HCT116 (cell line): ENCODE data around the gene PHC1. TPM values are rescaled to one million over a fixed set of nuclear protein-coding genes. Genes with fewer than 3 reads are reported as not detected.

Source experiments
- ATAC-seq: fragments of 200-7000 bp; cut with Tn5 transposase; 2 replicates; pipeline ENCODE4 v1.9.1; 2020; ENCODE audit warnings: mild to moderate bottlenecking, moderate library complexity
- BruUV-seq: library from RNA; stranded (reverse); fragments of 400-500 nt; replicated peaks from 2 replicates; lab custom pipeline; 2021; lab: Mats Ljungman, UMichigan
- CTCF ChIA-PET: fragments of 300-600 bp; sonication (Branson Sonifier 250); formaldehyde crosslinking; loops from one replicate; lab custom pipeline; 2021; ENCODE audit warnings: antibody characterized with exemption; lab: Charles Lee
- POLR2A ChIA-PET: fragments of 300-600, 350-600 bp; sonication (Branson Sonifier 250); formaldehyde crosslinking; loops from one replicate; lab custom pipeline; 2021; ENCODE audit warnings: antibody characterized with exemption; lab: Charles Lee
- RAD21 ChIA-PET, 2 experiments: fragments of 300-600 bp; sonication (Branson Sonifier 250); formaldehyde crosslinking; loops; one replicate each; lab custom pipeline; 2023; ENCODE audit warnings: low total read pairs in 2 of 2; ENCODE audit not compliant: uncharacterized antibody in 2 of 2, unreplicated experiment in 2 of 2, low non-redundant PET in 1 of 2; lab: Charles Lee
- DNase-seq: peaks from one replicate; pipeline ENCODE4 v3.0.0-alpha.2; 2010; ENCODE audit warnings: low read depth, low spot score
- H2AFZ ChIP-seq: fragments of 200-600 bp; shearing (Covaris generic), sonication (generic); 2 replicates; pipeline ENCODE4 v1.6.1; 2017; ENCODE audit warnings: low read depth, mixed run types, mixed read lengths, antibody characterized with exemption, low read length; ENCODE audit not compliant: poor library complexity, severe bottlenecking
- H3K27ac ChIP-seq: 2 replicates; pipeline ENCODE4 v1.5.1; 2012; ENCODE audit warnings: low read depth, low read length
- H3K27me3 ChIP-seq: fragments of 200-600 bp; sonication (generic); 2 replicates; pipeline ENCODE4 v1.6.1; 2016; ENCODE audit warnings: mixed run types, low read length, mixed read lengths; ENCODE audit not compliant: insufficient read depth
- H3K36me3 ChIP-seq, 2 experiments: fragments of 200-500 bp in 1 of 2; fragments of 200-600 bp in 1 of 2; sonication (Bioruptor generic) in 1 of 2; sonication (generic) in 1 of 2; 2 replicates each; pipeline versions ENCODE4 v1.5.1 to v1.6.1; 2014 to 2016; ENCODE audit warnings: low read length in 2 of 2, inconsistent platforms in 1 of 2, mixed read lengths in 1 of 2, mixed run types in 1 of 2; ENCODE audit not compliant: insufficient read depth in 2 of 2, control insufficient read depth in 1 of 2
- H3K4me1 ChIP-seq, 2 experiments: fragments of 200-600 bp in 1 of 2; sonication (generic) in 1 of 2; 2 replicates each; pipeline versions ENCODE4 v1.5.1 to v1.6.1; 2012 to 2017; ENCODE audit warnings: low read length in 2 of 2, inconsistent platforms in 1 of 2, mild to moderate bottlenecking in 1 of 2, mixed read lengths in 1 of 2, mixed run types in 1 of 2, moderate library complexity in 1 of 2; ENCODE audit not compliant: insufficient read depth in 2 of 2, control insufficient read depth in 1 of 2
- H3K4me2 ChIP-seq: fragments of 200-600 bp; sonication (generic); 2 replicates; pipeline ENCODE4 v1.6.1; 2017; ENCODE audit warnings: mixed run types, low read length, mixed read lengths
- H3K4me3 ChIP-seq, 2 experiments: fragments of 200-600 bp in 1 of 2; sonication (generic) in 1 of 2; replicated peaks in 1 of 2; 2 replicates each; pipeline ENCODE4 v1.5.1; 2011 to 2016; ENCODE audit warnings: low read length in 2 of 2, control low read depth in 1 of 2, low read depth in 1 of 2, mild to moderate bottlenecking in 1 of 2, mixed read lengths in 1 of 2, mixed run types in 1 of 2
- H3K79me2 ChIP-seq: fragments of 200-600 bp; sonication (generic); 2 replicates; pipeline ENCODE4 v1.6.1; 2017; ENCODE audit warnings: mild to moderate bottlenecking, mixed run types, low read length, moderate library complexity, mixed read lengths; ENCODE audit not compliant: insufficient read depth
- H3K9ac ChIP-seq: fragments of 200-600 bp; sonication (generic); 2 replicates; pipeline ENCODE4 v1.6.1; 2016; ENCODE audit warnings: low read length, mixed read lengths
- H3K9me2 ChIP-seq: fragments of 200-600 bp; sonication (generic), shearing (Covaris generic); 2 replicates; pipeline ENCODE4 v1.6.1; 2017; ENCODE audit warnings: mixed run types, mild to moderate bottlenecking, moderate library complexity; ENCODE audit not compliant: insufficient read depth
- H3K9me3 ChIP-seq, 2 experiments: fragments of 200-500 bp in 1 of 2; fragments of 200-600 bp in 1 of 2; sonication (Bioruptor generic) in 1 of 2; sonication (generic) in 1 of 2; 2 replicates each; pipeline ENCODE4 v1.6.1; 2014 to 2017; ENCODE audit warnings: low read length in 2 of 2, mixed read lengths in 2 of 2, inconsistent platforms in 1 of 2, low read depth in 1 of 2, mild to moderate bottlenecking in 1 of 2, mixed run types in 1 of 2, moderate library complexity in 1 of 2; ENCODE audit not compliant: control insufficient read depth in 1 of 2, insufficient read depth in 1 of 2
- H4K20me1 ChIP-seq: fragments of 200-600 bp; sonication (generic), shearing (Covaris generic); 2 replicates; pipeline ENCODE4 v1.6.1; 2017; ENCODE audit warnings: mixed run types, mild to moderate bottlenecking, moderate library complexity; ENCODE audit not compliant: insufficient read depth
- CEBPB ChIP-seq: IDR thresholded peaks from 2 replicates; pipeline ENCODE4 v1.6.1; 2012; ENCODE audit warnings: low read depth
- ELF1 ChIP-seq: IDR thresholded peaks from 2 replicates; pipeline ENCODE4 v1.6.1; 2012; ENCODE audit warnings: low read depth, borderline replicate concordance
- EZH2phosphoT487 ChIP-seq: fragments of 200-600 bp; IDR thresholded peaks from 2 replicates; pipeline ENCODE4 v1.6.1; 2018; ENCODE audit warnings: antibody characterized with exemption, borderline replicate concordance
- JUND ChIP-seq: IDR thresholded peaks from 2 replicates; pipeline ENCODE4 v1.6.1; 2012
- RAD21 ChIP-seq: IDR thresholded peaks from 2 replicates; pipeline ENCODE4 v1.6.1; 2012; ENCODE audit warnings: low read depth, mild to moderate bottlenecking
- SIN3A ChIP-seq: IDR thresholded peaks from 2 replicates; pipeline ENCODE4 v1.6.1; 2012; ENCODE audit warnings: low read depth
- SRF ChIP-seq: IDR thresholded peaks from 2 replicates; pipeline ENCODE4 v1.6.1; 2012; ENCODE audit warnings: low read depth
- ZFX ChIP-seq: fragments of 450-650 bp; IDR thresholded peaks from 2 replicates; pipeline ENCODE4 v1.6.1; 2017
- ZNF274 ChIP-seq: fragments of 200-500 bp; sonication (Bioruptor generic); IDR thresholded peaks from 2 replicates; pipeline ENCODE4 v1.6.1; 2014; ENCODE audit warnings: mild to moderate bottlenecking, low read depth, low read length, inconsistent platforms
- intact Hi-C: fragments of 100-400 bp; cut with micrococcal nuclease; formaldehyde crosslinking; loops from 2 replicates; pipeline ENCODE4 v1.10.0; 2022
- total RNA-seq: library from RNA; stranded (reverse); gene quantifications from one replicate; pipeline ENCODE4 v1.2.1, GENCODE V29; 2021; ENCODE audit not compliant: unreplicated experiment

Gene PHC1
- total RNA-seq, 1 experiment from 2014 or later = 22.8 TPM

GRCh38 chr12:8904665-8905064 lies 9.6 kb upstream of the PHC1 start:
- Histone ChIP-seq H4K20me1 (no peaks in the 10 kb centered on the region), H3K9me3 (no peaks in the 10 kb centered on the region), H3K27me3 (no peaks in the 10 kb centered on the region), H3K79me2 (no peaks in the 10 kb centered on the region), H3K36me3 (no peaks in the 10 kb centered on the region), H2AFZ (no peak overlapping the region), H3K27ac (no peak overlapping the region), H3K9me2 (no peaks in the 10 kb centered on the region), H3K4me2 (no peak overlapping the region), H3K4me3 (no peak overlapping the region), H3K9ac (no peak overlapping the region), H3K4me1 (no peaks in the 10 kb centered on the region)
- POLR2A ChIA-PET = no interaction called here
- no peak for TF ChIP-seq CEBPB
- TF ChIP-seq SIN3A = no peak
- TF ChIP-seq ELF1 = no peak
- TF ChIP-seq RAD21 = no peak
- no peak for TF ChIP-seq ZNF274
- RAD21 ChIA-PET = no interaction called here
- intact Hi-C loops = no loop called here
- BruUV-seq = no TSS peak
- DNase-seq = no peak
- CTCF ChIA-PET = no interaction called here
- ATAC-seq = no peak

DNA sequence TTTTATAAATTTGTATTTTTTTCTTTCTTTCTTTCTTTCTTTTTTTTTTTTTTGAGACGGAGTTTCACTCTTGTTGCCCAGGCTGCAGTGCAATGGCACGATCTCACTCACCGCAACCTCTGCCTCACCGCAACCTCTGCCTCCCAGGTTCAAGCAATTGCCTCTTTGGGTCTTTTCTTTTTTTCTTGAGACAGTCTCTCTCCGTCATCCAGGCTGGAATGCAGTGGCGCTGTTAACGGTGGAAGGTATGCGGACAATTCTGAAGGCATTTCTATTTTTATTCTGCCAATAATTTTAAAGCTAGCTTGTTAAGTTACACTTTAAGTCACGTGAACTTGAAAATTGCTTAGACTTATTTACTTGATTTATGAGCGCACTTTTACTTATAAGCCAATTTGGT lies 8.8 kb upstream of the PHC1 start:
- Histone ChIP-seq H4K20me1 (no peaks in the 10 kb centered on the region), H3K4me3 (no peak overlapping the region), H3K4me2 (no peak overlapping the region), H3K27me3 (no peaks in the 10 kb centered on the region), H2AFZ (no peak overlapping the region), H3K9ac (no peak overlapping the region), H3K79me2 (no peaks in the 10 kb centered on the region), H3K9me2 (no peaks in the 10 kb centered on the region), H3K36me3 (no peaks in the 10 kb centered on the region), H3K9me3 (no peaks in the 10 kb centered on the region), H3K27ac (no peak overlapping the region), H3K4me1 (no peaks in the 10 kb centered on the region)
- DNase-seq = no peak
- no peak for TF ChIP-seq SIN3A
- TF ChIP-seq SRF = no peak
- no peak for TF ChIP-seq JUND
- TF ChIP-seq ZFX = no peak
- no peak for TF ChIP-seq EZH2phosphoT487
- CTCF ChIA-PET = no interaction called here
- POLR2A ChIA-PET = no interaction called here
- RAD21 ChIA-PET = no interaction called here
- intact Hi-C loops = no loop called here
- BruUV-seq = no TSS peak
- ATAC-seq = no peak
